HL-60/S4 treated with phorbol 12-myristate 13-acetate at 8.2 ng/mL for 4 days and 3 days (cell line): ENCODE results near the gene C6orf89.

Experiments used
- in situ Hi-C: fragments of 300-500 bp; cut with MboI; formaldehyde crosslinking; loops from 2 replicates; pipeline ENCODE4 v1.15.0; 2022; ENCODE audit warnings: low sequenced_read_pairs

Gene C6orf89

DNA sequence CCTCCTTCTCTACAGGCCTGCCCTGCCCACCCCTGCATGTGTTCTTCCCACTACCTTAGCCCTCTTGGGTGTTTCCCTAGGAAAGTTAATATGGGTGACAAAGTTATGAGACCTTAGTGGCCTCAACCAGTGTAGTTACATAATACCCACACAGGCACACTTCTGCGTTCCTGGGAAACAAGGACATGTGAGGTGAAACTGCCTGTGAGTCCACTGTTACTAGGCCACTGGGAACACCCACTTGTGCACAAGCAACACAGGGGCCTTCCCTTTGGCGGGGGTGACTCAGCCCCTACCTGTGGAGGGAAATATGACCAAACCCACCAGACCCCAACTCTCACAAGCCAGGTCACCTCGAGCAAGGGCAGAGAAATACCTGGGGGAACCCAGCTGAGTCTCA, 81.5 kb downstream of the C6orf89 start:
- in situ Hi-C loops = no loop called here

DNA sequence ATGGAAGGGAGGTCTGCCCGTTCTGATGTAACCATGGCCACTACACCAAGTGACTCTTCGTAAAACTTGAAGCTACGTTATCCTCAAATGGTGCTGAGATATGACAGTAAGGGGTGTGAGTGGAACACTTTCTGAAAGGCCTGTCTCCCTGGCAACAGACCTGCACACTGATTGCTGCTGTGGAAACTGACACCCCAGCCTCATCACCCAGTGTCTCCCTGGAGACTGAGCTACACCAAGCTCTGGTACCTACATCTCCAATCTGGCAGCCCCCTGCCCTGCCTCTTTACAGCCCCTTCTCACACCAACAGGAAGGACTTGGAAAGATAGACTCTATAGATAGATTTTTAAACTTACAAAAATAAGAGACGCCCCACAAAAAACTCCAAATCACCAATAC, 82.0 kb downstream of the C6orf89 start:
- in situ Hi-C loops = no loop called here

DNA sequence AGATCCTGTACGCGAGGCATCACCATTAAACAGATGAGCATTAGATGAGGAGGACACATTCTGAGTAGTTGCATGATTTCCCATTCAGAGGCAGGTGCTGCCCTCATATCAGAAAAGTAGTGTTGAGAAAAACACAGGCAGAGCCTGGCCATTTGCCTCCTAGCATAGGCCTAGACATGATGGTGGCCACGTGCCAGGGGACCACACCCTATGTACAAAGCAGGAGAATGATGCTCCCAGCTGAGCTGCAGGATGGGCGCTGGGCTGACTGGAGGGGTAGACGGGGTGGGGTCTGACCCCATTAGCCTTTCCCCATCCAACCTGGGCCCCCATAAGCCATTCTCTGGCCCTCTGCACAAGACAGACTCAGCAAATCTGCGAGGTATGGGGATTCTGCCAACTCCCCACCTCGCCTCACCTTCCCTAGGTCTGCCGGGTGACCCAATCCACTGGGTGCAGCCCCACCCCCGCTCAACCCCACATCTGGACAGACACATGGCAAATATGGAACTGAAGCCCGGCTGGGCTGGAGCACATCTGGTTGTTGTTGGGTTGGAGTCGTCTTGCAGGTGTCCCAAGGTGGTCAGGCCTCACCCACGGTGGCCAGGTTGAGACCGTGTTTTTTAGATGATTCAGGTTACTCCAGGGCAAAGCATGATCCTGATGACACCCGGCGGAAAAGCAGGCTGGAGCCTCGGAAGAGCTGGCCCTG, 82.7 kb downstream of the C6orf89 start:
- in situ Hi-C loops = no loop called here

DNA sequence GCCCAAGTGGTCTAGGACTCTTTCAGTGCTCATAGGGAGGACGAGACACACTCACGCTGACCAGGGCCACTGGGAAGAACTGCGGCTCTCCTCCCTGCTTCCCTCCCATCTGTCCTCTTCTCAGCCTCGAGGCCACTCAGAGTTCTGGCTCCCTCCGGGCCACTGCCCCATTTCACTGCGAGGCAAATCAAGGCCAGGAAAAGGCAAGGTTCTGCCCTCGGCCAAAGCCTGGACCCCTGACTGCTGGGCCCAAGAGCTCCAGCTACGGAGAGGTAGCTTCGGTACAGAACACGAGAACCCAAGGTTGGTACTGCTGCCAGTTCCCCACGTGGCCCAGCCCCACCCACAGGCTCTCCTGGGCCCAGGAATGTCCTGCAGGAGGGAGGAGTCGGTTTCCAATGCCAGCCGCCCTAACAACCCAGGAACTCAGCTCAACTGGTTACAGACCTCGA, 83.5 kb downstream of the C6orf89 start:
- in situ Hi-C loops = no loop called here

DNA sequence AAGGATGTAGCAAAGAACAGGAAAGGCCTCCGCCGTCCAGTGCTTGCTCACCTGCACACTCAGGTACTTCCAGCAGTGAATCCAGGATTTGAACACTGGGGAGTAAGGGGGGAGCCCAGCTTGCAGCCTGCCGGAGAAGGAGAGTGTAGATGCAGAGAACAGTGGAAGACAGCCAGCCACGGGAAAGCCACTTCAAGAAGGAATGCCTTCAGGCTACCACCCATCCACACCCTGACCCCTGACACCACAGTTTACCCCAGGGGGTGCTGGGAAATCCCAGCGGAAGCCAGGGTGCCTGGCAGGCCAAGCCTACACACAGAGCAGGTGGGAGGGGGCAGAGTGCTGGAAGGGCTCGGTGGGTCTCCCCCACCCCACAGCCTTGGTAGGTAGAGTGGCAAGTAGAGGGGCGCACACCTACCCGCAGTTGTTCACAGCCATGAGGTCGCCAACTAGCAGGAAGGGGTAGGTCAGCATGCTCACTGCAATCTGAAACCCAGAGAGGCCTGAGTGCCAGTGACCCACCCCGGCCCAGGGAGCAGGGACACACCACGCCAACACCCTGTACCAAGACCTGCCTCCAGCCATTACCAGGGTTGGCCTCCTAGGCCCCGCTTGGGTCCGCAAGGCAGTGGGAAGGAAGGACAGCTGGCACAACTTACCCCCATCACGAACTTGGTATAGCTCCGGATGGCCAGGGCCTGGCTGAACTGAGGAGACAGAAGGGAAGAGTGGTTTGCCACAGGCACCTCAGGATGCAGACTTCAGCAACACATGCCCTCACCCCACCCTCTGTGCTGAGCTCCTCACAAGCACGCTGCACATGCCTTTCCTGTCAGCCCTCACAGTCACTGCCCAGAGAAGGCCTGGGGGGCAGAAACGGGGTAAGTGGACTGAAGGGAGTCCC, 84.5 kb downstream of the C6orf89 start:
- in situ Hi-C loops = no loop called here

DNA sequence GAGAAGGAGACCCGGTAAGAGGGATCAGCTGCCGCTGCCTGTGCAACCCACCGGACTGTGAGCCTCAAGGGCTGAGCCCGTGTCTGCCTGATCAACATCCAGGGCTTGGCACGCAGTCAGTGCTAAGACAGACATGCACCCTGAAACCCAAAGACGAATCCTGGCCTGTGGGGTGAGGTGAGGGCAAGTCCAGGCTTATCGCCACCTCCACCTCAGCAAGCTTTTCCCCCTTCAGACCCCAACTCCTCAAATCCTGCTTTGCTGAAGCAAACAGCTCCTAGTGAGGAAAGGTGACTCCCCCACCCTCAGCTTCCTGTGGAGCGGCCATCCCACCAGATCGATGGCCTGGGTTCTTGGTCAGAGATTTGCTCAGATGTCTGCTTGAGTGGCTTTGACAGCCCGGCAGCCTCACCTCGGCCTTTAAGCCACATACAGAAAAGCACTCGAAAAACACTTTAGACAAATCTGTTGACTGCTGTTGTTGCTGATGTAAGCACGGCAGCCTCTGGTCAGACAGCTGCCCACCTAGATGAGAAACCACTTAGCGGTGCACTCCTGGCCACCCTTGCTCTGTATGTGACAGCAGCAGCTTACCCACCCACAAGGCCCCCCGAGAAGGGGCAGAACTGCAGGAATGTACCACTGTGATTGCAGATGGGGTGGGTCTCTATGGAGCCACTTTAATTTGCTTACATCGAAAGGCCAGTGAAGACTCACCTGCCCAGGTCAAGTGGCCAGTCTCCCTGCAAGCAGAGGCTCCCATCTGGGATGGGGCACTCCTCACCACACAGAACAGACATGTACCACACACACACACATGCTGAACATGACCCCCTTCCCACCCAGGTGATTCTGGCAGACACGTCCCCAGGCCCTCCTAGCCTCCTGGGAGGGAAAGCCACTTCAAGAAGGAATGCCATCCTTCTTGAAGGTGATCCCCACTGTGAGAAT, 85.4 kb downstream of the C6orf89 start:
- in situ Hi-C loops = no loop called here

DNA sequence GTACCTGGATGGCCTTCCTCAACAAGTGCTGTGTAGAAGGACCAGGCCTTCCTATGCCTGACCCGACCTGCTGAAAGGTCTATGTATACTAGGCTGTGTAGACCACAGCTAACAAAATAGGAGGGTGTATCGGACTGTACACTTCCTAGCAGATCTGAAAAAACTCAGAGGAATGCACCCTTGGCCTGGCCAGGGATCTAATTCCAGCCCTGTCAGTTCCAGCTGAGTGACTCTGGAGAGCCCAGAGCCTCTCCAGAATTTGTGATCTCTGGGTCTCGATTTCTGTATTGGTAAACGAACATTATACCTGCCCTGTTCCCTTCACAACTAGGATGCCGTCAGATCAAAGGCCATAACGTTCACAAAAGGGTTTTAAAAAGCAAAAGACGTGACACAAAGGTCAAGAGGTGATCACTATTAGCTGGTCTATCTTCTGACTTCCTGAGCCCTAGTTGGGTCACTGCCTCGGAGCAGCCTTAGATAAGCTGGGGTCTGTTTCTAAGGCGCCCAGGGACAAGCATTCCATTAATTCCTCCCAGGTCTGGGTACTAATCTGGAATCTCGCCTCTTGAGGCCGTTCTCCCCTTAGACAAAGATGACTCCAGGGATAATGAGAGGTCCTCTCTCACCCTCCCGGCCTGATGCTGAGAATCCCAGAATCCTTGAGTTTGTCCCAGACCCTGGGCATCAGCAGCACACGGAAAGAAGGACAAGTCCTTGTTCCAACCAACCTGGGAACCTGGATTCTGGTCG, 86.3 kb downstream of the C6orf89 start:
- in situ Hi-C loops = no loop called here

DNA sequence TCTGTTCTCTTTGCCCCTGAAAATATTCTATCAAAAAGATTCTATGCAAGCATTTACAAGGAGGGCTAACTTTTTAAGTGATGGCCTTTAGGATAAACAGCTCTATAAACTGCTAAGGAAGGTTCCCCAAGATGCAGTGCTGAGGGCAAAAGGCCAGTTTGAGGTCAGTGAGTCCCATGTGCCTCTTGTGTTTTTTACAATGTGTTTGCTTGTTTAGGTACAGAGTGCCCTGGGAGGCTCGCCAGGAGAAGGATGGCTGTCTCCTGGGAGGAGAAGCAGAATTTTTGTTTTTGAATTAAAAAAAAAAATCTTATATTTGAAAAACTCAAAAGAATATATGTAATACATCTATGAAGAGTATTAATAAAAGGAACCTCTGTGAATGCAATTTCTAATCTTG, 87.4 kb downstream of the C6orf89 start:
- in situ Hi-C loops = no loop called here

DNA sequence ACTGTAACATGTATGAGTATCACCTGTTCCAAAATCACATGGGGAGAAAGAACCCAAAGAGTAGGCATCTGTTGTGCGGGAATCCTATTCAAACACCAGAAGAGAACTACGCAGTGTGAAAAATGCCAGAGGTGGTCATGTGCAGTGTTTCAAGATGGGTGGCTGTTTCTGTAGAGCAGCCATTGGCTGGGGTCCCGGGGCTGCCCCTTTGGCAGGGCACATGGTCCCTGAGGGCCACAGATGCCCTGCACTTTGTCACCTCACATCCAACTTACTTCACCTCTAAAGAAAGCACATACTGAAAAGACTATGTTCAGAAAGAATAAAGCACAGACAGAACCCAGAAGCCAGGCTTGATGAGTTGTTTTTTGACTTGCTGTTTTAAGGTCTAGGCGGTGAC, 87.9 kb downstream of the C6orf89 start:
- in situ Hi-C loops = no loop called here

DNA sequence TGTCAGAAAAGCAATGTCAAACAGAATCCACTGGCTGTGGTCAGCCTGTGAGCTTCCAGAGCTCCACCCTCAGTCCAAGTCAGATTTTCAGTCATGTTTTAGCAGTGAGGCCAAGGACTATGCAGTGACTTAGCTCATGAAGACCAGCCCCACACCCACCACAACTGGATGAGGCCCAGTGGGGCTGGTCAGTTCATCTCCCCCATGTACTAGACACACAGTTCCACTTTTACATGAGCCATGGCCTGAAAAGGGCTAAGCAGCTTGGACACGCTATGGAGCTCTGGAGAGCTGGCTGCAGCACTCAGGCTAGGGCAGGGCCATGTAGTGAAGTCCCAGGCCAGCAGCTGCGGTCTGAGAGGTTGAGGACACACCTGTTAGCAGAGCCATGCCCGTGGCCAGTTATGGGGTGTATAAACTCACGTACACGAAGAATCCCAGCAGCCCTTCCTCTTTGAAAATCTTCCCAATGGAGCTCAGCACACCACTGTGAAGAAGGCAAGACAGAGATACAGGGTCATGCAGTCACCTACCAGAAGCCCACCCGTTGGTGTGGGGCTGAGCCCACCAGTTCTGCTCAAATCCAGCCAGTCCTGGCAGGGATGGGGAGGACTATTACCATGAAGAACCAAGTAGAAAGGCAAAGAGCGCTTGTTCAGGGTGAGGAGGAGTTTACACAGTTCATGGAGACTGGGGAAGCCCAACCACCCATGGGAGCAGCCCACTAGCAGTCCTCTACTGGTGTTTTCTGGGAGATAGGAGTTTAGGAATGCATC, 89.7 kb downstream of the C6orf89 start:
- in situ Hi-C loops = no loop called here

DNA sequence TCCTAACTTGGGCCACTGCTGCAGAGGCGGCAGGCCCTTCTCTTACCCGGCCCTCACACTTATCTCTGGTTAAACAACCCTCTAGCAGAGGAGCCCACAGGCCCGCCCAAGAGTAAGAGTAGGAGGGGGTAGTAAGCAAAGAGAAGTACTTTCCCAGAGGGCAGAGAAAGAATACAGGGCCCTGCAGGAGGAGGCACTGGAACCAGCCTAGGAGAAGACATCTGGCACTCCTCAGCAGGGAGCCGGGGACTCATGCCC, 90.2 kb downstream of the C6orf89 start:
- in situ Hi-C loops = no loop called here

DNA sequence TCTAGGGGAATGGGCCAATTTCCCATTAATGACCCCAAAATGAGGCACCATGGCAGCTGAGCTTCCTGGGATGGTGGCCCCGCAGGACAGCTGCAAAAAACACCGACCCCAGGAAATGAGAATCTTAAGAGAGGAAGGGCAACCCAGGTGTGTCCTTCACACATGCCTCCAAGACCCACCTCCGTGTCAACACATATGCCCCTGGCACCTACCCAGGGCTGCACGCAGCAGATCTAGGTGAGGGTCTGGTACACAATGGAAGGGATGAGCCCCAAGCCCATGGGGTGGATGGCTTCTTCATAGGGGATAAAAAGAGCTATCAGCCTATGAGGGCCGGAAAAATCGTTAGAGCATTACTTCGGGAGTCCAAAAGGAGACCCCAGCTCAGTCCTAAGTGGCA, 90.8 kb downstream of the C6orf89 start:
- in situ Hi-C loops = no loop called here

DNA sequence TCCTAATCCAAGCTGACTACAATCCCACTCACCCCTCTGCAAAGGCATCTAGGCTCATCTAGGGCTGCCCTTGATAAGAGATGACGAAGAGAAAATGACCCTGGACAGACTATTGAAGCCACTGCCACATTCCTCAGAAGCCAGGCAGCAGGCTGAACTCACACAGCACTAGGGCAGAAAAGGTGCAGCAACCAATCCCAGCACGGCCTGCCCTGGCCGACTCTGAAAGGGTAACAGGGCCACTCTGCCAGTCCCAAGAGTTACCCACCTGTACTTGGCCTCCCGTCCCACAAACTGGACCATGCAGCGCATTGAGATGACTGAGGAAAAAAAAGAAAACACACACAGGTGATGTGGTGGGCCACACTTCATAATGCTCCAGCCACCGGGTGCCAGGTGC, 91.2 kb downstream of the C6orf89 start:
- in situ Hi-C loops = no loop called here

DNA sequence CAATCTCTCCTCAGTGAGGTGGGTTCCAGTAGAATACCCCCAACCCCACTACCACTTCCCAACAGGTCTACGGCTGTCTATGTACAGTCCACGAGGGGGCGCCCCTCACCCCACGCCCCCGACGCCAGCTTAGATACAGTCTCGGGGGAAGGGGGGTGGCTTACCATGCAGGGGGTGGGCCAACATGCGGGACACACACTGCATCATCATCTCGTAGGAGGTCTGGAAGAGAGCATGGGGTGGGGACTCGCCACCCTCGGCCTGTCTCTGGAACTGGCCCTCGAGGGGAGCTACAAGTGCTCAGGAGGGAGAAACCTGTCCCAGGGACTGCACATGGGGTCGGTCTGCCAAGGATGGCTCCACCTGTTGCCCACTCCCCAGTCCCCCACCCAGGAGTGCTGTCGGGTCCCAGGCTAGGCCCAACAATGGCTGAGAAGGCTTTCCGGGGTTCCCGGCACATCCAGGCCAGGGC, 91.8 kb downstream of the C6orf89 start:
- in situ Hi-C loops = no loop called here
